ENCODE results near the gene TRAPPC1. TPM values are rescaled to one million over a fixed set of nuclear protein-coding genes. Genes with fewer than 3 reads are reported as not detected.

The TRAPPC1 gene
- total RNA-seq, 2 donors from 2014 or later: 57.9 to 70.9 TPM

DNA sequence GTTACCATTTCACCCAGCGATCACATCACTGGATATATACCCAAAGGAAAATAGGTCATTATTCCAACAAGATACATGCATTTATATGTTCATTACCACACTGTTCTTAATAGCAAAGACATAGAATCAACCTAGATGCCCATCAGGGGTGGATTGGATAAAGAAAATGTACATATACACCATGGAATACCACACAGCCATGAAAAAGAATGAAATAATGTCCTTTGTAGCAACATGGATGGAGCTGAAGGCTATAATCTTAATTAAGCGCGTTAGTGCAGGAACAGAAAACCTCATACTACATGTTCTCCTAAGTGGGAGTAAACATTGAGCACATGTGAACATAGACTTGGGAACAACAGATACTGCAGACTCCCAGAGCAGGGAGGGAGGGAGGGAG lies 18.8 kb upstream of the TRAPPC1 start:
- Histone ChIP-seq H3K27ac (no peak overlapping the region), H3K4me3 (no peak overlapping the region), H3K9me3 (no peaks in the 10 kb centered on the region), H3K4me1 (replicated peaks) (no peaks in the 10 kb centered on the region), H3K36me3 (peaks cover 4 to 12% of the 10 kb centered on the region in 2 donors), H3K27me3 (replicated peaks; ENCODE audit: insufficient read depth) (no peaks in the 10 kb centered on the region)
- intact Hi-C loops (cut with DNase I): no loop called here
- TF ChIP-seq POLR2AphosphoS5 (IDR thresholded peaks at IDR 0.05): no peak
- TF ChIP-seq, protein P1, sequence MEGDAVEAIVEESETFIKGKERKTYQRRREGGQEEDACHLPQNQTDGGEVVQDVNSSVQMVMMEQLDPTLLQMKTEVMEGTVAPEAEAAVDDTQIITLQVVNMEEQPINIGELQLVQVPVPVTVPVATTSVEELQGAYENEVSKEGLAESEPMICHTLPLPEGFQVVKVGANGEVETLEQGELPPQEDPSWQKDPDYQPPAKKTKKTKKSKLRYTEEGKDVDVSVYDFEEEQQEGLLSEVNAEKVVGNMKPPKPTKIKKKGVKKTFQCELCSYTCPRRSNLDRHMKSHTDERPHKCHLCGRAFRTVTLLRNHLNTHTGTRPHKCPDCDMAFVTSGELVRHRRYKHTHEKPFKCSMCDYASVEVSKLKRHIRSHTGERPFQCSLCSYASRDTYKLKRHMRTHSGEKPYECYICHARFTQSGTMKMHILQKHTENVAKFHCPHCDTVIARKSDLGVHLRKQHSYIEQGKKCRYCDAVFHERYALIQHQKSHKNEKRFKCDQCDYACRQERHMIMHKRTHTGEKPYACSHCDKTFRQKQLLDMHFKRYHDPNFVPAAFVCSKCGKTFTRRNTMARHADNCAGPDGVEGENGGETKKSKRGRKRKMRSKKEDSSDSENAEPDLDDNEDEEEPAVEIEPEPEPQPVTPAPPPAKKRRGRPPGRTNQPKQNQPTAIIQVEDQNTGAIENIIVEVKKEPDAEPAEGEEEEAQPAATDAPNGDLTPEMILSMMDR (IDR thresholded peaks at IDR 0.05): no peak
- TF ChIP-seq POLR2A (IDR thresholded peaks at IDR 0.05): no peak
- no peak for DNase-seq (ENCODE audit: low spot score)
- 63% methylated on average over 3 of the region's 3 CpGs for WGBS

DNA sequence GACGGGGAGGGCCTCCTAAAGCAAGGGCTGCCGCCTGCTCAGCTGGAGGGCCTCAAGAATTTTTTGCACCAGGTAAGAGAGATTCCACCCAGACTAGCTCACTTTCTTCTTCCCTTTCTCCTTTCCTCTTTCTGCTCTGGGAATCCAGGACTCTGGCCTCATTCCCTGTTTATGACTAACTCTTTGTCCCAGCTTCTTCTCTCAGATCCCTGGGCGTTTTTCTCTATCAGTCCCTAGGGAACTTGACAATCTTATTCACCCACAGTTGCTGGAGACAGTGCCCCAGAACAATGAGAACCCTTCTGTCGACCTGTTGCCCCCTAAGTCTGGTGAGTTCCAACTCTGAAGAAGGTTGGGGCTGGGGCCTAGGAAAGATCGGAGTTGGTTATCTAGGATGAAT lies 15.9 kb upstream of the TRAPPC1 start:
- Histone ChIP-seq H3K36me3 (peaks cover 4 to 29% of the 10 kb centered on the region in 2 donors), H3K27ac (no peak overlapping the region), H3K27me3 (replicated peaks; ENCODE audit: insufficient read depth) (no peaks in the 10 kb centered on the region), H3K9me3 (no peaks in the 10 kb centered on the region), H3K4me1 (replicated peaks) (no peaks in the 10 kb centered on the region), H3K4me3 (no peak overlapping the region)
- 85% methylated on average over 5 of the region's 5 CpGs for WGBS
- no peak for DNase-seq (ENCODE audit: low spot score)
- TF ChIP-seq POLR2AphosphoS5 (IDR thresholded peaks at IDR 0.05) (no peak), POLR2A (IDR thresholded peaks at IDR 0.05) (no peak)
- TF ChIP-seq, protein P1 (IDR thresholded peaks at IDR 0.05): no peak
- intact Hi-C loops (cut with DNase I): no loop called here

DNA sequence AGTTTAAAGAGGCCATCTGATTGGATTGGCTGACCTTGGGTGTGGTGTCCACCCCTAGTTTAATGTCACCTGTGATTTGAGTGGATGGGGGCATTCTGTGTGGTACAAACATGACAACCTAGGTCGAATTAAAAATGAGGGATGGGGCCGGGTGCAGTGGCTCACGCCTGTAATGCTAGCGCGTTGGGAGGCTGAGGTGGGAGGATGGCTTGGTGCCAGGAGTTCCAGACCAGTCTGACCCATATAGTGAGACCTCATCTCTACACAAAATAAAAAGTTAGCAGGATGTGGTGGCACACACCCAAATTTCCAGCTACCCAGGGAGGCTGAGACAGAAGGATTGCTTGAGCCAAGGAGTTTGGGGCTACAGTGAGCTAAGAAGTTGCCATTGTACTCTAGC lies 14.7 kb upstream of the TRAPPC1 start:
- intact Hi-C loops (cut with DNase I): no loop called here
- H3K4me3 ChIP-seq: no peak overlapping the region
- no peaks in the 10 kb centered on the region for H3K27me3 ChIP-seq (replicated peaks; ENCODE audit: insufficient read depth)
- WGBS: 68% methylated on average over 5 of the region's 5 CpGs
- H3K4me1 ChIP-seq (replicated peaks): no peaks in the 10 kb centered on the region
- TF ChIP-seq POLR2AphosphoS5 (IDR thresholded peaks at IDR 0.05) (no peak), POLR2A (IDR thresholded peaks at IDR 0.05) (no peak)
- TF ChIP-seq, protein P1 (IDR thresholded peaks at IDR 0.05): no peak
- no peak overlapping the region for H3K27ac ChIP-seq
- no peaks in the 10 kb centered on the region for H3K9me3 ChIP-seq
- DNase-seq (ENCODE audit: low spot score): no peak
- H3K36me3 ChIP-seq: peaks cover 4 to 29% of the 10 kb centered on the region in 2 donors

DNA sequence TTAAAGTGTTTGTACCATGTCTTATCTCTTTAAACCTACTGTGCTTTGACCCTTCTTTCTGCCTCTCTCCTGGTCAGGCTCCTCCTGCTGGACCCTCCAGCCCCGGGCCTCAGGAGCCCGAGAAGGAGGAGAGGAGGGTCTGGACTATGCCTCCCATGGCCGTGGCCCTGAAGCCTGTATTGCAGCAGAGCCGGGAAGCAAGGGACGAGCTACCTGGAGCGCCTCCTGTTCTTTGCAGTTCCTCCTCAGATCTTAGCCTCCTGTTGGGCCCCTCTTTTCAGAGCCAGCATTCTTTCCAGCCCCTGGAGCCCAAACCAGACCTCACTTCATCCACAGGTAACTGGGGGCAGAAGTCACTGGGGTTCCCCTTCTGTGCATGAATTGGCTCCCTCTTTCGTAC lies 13.9 kb upstream of the TRAPPC1 start:
- intact Hi-C loops (cut with DNase I): no loop called here
- peaks cover 4 to 29% of the 10 kb centered on the region in 2 donors for H3K36me3 ChIP-seq
- no peak overlapping the region for H3K27ac ChIP-seq

DNA sequence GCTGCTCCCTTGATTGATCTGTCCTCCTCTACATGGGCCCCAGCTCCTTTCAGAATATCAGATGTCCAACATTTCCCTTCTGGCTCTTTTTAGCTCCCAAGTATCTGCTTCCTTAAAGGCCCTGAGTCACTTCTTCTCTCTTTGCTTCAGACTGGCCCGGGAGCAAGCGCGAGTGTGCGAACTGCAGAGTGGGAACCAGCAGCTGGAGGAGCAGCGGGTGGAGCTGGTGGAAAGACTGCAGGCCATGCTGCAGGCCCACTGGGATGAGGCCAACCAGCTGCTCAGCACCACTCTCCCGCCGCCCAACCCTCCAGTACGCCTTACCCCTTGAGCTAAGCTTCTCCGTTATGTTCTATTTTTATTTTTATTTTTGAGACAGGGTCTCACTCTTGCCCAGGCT lies 12.6 kb upstream of the TRAPPC1 start:
- Histone ChIP-seq H3K36me3 (peaks cover 4 to 29% of the 10 kb centered on the region in 2 donors), H3K9me3 (no peaks in the 10 kb centered on the region), H3K4me3 (no peak overlapping the region), H3K27ac (no peak overlapping the region), H3K27me3 (replicated peaks; ENCODE audit: insufficient read depth) (no peaks in the 10 kb centered on the region), H3K4me1 (replicated peaks) (no peaks in the 10 kb centered on the region)
- no peak for DNase-seq (ENCODE audit: low spot score)
- no peak for TF ChIP-seq POLR2A (IDR thresholded peaks at IDR 0.05)
- TF ChIP-seq, protein P1 (IDR thresholded peaks at IDR 0.05): no peak
- TF ChIP-seq POLR2AphosphoS5 (IDR thresholded peaks at IDR 0.05): no peak
- WGBS: 95% methylated on average over 9 of the region's 9 CpGs
- intact Hi-C loops (cut with DNase I): no loop called here

More for the DNA sequence above, 13.9 kb upstream of the TRAPPC1 start:
- H3K9me3 ChIP-seq: no peaks in the 10 kb centered on the region
- no peak for DNase-seq (ENCODE audit: low spot score)
- TF ChIP-seq POLR2A (IDR thresholded peaks at IDR 0.05): no peak
- no peak for TF ChIP-seq POLR2AphosphoS5 (IDR thresholded peaks at IDR 0.05)
- TF ChIP-seq, protein P1 (IDR thresholded peaks at IDR 0.05): no peak
- 83% methylated on average over 7 of the region's 7 CpGs for WGBS
- H3K4me3 ChIP-seq: no peak overlapping the region
- no peaks in the 10 kb centered on the region for H3K4me1 ChIP-seq (replicated peaks)
- H3K27me3 ChIP-seq (replicated peaks; ENCODE audit: insufficient read depth): no peaks in the 10 kb centered on the region

Data from prostate gland (tissue), 2 donors.